A549 (cell line): ENCODE results near the gene PRSS50. TPM values are rescaled to one million over a fixed set of nuclear protein-coding genes. Genes with fewer than 3 reads are reported as not detected.

ENCODE experiments used
- ATAC-seq, 2 experiments: fragments of 200-7000 bp in 1 of 2; fragments of >200 bp in 1 of 2; cut with Nextera tagmentation in 1 of 2; cut with Tn5 transposase in 1 of 2; 3 replicates each; pipeline versions ENCODE4 v1.8.0 to v1.9.1; 2018 to 2020; ENCODE audit warnings: mild to moderate bottlenecking in 1 of 2, moderate library complexity in 1 of 2
- CTCF ChIA-PET: fragments of 300-600 bp; sonication (Branson Sonifier 250); formaldehyde crosslinking; extraction: SDS; loops from one replicate; lab custom pipeline; 2021; ENCODE audit warnings: antibody characterized with exemption, inconsistent platforms; lab: Yijun Ruan, JAX
- POLR2A ChIA-PET: fragments of 350-600 bp; formaldehyde crosslinking; extraction: SDS; loops from one replicate; lab custom pipeline; 2021; ENCODE audit warnings: antibody characterized with exemption, inconsistent platforms; lab: Yijun Ruan, JAX
- DNase-seq, 2 experiments: peaks; one replicate each; pipeline versions ENCODE4 v3.0.0 to v3.0.0-alpha.2; 2011 to 2016; ENCODE audit warnings: low read depth in 1 of 2, low spot score in 1 of 2
- FAIRE-seq: peaks from 2 replicates; lab custom pipeline; 2011; peaks lifted over from hg19 to GRCh38; lab: Jason Lieb, UNC
- H3K27ac ChIP-seq, 2 experiments: fragments of >200 bp; sonication (Bioruptor Twin); formaldehyde crosslinking; 3 replicates each; pipeline ENCODE4 v1.5.1; 2016 to 2017
- H3K4me1 ChIP-seq: fragments of >200 bp; sonication (Bioruptor Twin); formaldehyde crosslinking; 3 replicates; pipeline ENCODE4 v1.6.1; 2016
- H3K4me2 ChIP-seq: fragments of >200 bp; sonication (Bioruptor Twin); formaldehyde crosslinking; 3 replicates; pipeline ENCODE4 v1.6.1; 2016
- H3K4me3 ChIP-seq: fragments of >200 bp; sonication (Bioruptor Twin); formaldehyde crosslinking; 3 replicates; pipeline ENCODE4 v1.5.1; 2016
- H3K9me3 ChIP-seq: fragments of >200 bp; sonication (Bioruptor Twin); formaldehyde crosslinking; 3 replicates; pipeline ENCODE4 v1.6.1; 2016
- BHLHE40 ChIP-seq: IDR thresholded peaks from 2 replicates; pipeline ENCODE4 v1.6.1; 2012; ENCODE audit warnings: low read depth, low read length, inconsistent platforms
- CBX8 ChIP-seq: fragments of 200-600 bp; sonication (generic); IDR thresholded peaks from 2 replicates; pipeline ENCODE4 v1.6.1; 2016
- CEBPB ChIP-seq, 2 experiments: fragments of >200 bp in 1 of 2; sonication (Bioruptor Twin) in 1 of 2; formaldehyde crosslinking in 1 of 2; IDR thresholded peaks; 2 replicates each; pipeline ENCODE4 v1.6.1; 2012 to 2016
- EHF ChIP-seq: fragments of 250-450 bp; sonication (Bioruptor Pico); IDR thresholded peaks from 2 replicates; pipeline ENCODE4 v1.5.0; 2020; ENCODE audit warnings: mild to moderate bottlenecking
- EHMT2 ChIP-seq: fragments of 200-600 bp; sonication (generic); IDR thresholded peaks from 2 replicates; pipeline ENCODE4 v1.6.1; 2016; ENCODE audit warnings: antibody characterized with exemption, low read depth, mild to moderate bottlenecking, moderate library complexity
- FOSB ChIP-seq: fragments of 250-450 bp; sonication (Bioruptor Pico); IDR thresholded peaks from 2 replicates; pipeline ENCODE4 v1.5.0; 2020; ENCODE audit warnings: mild to moderate bottlenecking, moderate library complexity
- FOXS1 ChIP-seq: fragments of 250-450 bp; sonication (Bioruptor Pico); IDR thresholded peaks from 2 replicates; pipeline ENCODE4 v1.5.0; 2020; ENCODE audit warnings: mild to moderate bottlenecking, moderate library complexity
- GATA3 ChIP-seq: IDR thresholded peaks from 2 replicates; pipeline ENCODE4 v1.6.1; 2012; ENCODE audit warnings: borderline replicate concordance
- HEYL ChIP-seq: fragments of 250-450 bp; sonication (Bioruptor Pico); IDR thresholded peaks from 2 replicates; pipeline ENCODE4 v1.8.0; 2021; ENCODE audit warnings: mild to moderate bottlenecking, moderate library complexity
- HOXA7 ChIP-seq: fragments of 250-450 bp; sonication (Bioruptor Pico); IDR thresholded peaks from 2 replicates; pipeline ENCODE4 v1.5.0; 2020; ENCODE audit warnings: mild to moderate bottlenecking, moderate library complexity
- HOXB13 ChIP-seq: fragments of 250-450 bp; sonication (Bioruptor Pico); IDR thresholded peaks from 2 replicates; pipeline ENCODE4 v1.5.0; 2020; ENCODE audit warnings: low read depth, mild to moderate bottlenecking, moderate library complexity
- JUN ChIP-seq, 2 experiments: fragments of >200 bp; sonication (Bioruptor Twin); formaldehyde crosslinking; IDR thresholded peaks; 2 replicates in 1 of 2; 3 replicates in 1 of 2; pipeline ENCODE4 v1.6.1; 2016 to 2017
- MAFK ChIP-seq: fragments of 450-650 bp; IDR thresholded peaks from 2 replicates; pipeline ENCODE4 v1.6.1; 2014; ENCODE audit not compliant: partially characterized antibody
- MYC ChIP-seq: IDR thresholded peaks from 2 replicates; pipeline ENCODE4 v1.6.1; 2012; ENCODE audit warnings: mild to moderate bottlenecking, inconsistent platforms, low read length, improper control_type of control experiment, borderline replicate concordance
- NR3C1 ChIP-seq: fragments of >200 bp; sonication (Bioruptor Twin); formaldehyde crosslinking; IDR thresholded peaks from 3 replicates; pipeline ENCODE4 v1.6.1; 2017
- PHF8 ChIP-seq: fragments of 200-600 bp; sonication (generic); IDR thresholded peaks from 2 replicates; pipeline ENCODE4 v1.6.1; 2016; ENCODE audit warnings: low read depth, mild to moderate bottlenecking, antibody characterized with exemption, moderate library complexity, borderline replicate concordance
- RCOR1 ChIP-seq: fragments of 150-350 bp; IDR thresholded peaks from 2 replicates; pipeline ENCODE4 v1.6.1; 2014; ENCODE audit warnings: antibody characterized with exemption, low read length, low read depth
- SMC3 ChIP-seq: fragments of >200 bp; sonication (Bioruptor Twin); formaldehyde crosslinking; IDR thresholded peaks from 3 replicates; pipeline ENCODE4 v1.6.1; 2018; ENCODE audit warnings: inconsistent platforms
- SREBF2 ChIP-seq: fragments of 450-650 bp; IDR thresholded peaks from 2 replicates; pipeline ENCODE4 v1.6.1; 2014; ENCODE audit warnings: mild to moderate bottlenecking, moderate library complexity
- TFCP2L1 ChIP-seq: fragments of 250-450 bp; sonication (Bioruptor Pico); IDR thresholded peaks from 2 replicates; pipeline ENCODE4 v1.5.0; 2021; ENCODE audit warnings: mild to moderate bottlenecking
- ZC3H11A ChIP-seq: fragments of 450-650 bp; IDR thresholded peaks from 2 replicates; pipeline ENCODE4 v1.6.1; 2014; ENCODE audit warnings: antibody characterized with exemption, mild to moderate bottlenecking
- ZNF302 ChIP-seq: fragments of 250-450 bp; sonication (Bioruptor Pico); IDR thresholded peaks from 2 replicates; pipeline ENCODE4 v1.9.0; 2021; ENCODE audit warnings: inconsistent platforms, mild to moderate bottlenecking, moderate library complexity
- WGBS: methylation state at CpG from one replicate; pipeline ENCODE4 v1.1.6; 2017; ENCODE audit errors: missing lambda C conversion rate; 5-methylcytosine and 5-hydroxymethylcytosine counted together
- polyA plus RNA-seq, 4 experiments: library from polyadenylated mRNA; depleted of rRNA in 3 of 4; stranded (reverse); fragments of >200 nt; fragmentation: RNase III in 1 of 4; extraction: RNeasy Plus Mini Kit Qiagen cat#74134 plus additional on column Dnase treatment in 1 of 4; gene quantifications; 2 replicates in 3 of 4; 3 replicates in 1 of 4; pipeline ENCODE4 v1.2.3, GENCODE V29; 2011 to 2017
- TF ChIP-seq, protein P1 (sequence below): fragments of >200 bp; sonication (Bioruptor Twin); formaldehyde crosslinking; IDR thresholded peaks from 2 replicates; pipeline ENCODE4 v1.6.1; 2016
- TF ChIP-seq, protein P2 (sequence below): fragments of 250-450 bp; sonication (Bioruptor Pico); IDR thresholded peaks from 2 replicates; pipeline ENCODE4 v1.5.0; 2021; ENCODE audit warnings: mild to moderate bottlenecking, moderate library complexity, borderline replicate concordance
- TF ChIP-seq, protein P3 (sequence below): IDR thresholded peaks from 2 replicates; pipeline ENCODE4 v1.6.1; 2012
- TF ChIP-seq, protein P4 (sequence below): fragments of 450-650 bp; IDR thresholded peaks from 2 replicates; pipeline ENCODE4 v1.6.1; 2014; ENCODE audit warnings: antibody characterized with exemption

The PRSS50 gene
- polyA plus RNA-seq, 2 of the 4 experiments (the other 2 are of a cell fraction) = not detected

DNA sequence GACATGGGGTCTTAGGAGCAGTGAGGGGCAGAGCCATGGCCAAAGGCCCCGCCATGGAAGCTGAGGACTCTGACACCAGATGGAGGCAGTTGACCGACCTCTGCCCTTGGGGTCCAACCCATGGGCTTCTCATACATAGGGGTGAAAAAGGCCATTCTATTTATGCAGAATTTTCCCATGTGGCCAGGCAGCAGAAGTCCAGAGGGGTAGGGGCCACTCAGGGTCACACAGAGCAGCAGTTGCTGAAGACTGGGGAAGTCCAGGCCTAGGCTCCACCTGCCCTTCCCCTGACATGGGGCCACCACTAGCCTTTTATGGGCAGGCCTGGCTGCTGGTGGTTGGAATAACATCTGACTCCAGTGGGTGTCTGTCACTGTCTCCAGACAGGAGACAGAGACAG, 6.4 kb downstream of the PRSS50 start:
- no peak overlapping the region for H3K4me2 ChIP-seq
- CTCF ChIA-PET = interaction anchor here (1.0 to 7.0 kb wide), 2 partner anchors 155 to 183 kb away, joined by 3 to 46 read pairs; no protein-coding TSS in a partner anchor
- 76% methylated on average over 2 of the region's 2 CpGs for WGBS
- no peak for DNase-seq
- TF ChIP-seq, protein P1, sequence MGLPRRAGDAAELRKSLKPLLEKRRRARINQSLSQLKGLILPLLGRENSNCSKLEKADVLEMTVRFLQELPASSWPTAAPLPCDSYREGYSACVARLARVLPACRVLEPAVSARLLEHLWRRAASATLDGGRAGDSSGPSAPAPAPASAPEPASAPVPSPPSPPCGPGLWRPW = no peak
- TF ChIP-seq SREBF2 (no peak), MAFK (no peak), CBX8 (no peak), FOSB (CRISPR knock-in tag) (no peak), EHMT2 (no peak), CEBPB (IDR thresholded peaks at IDR 0.05) (no peak), EHF (CRISPR knock-in tag) (no peak), JUN (IDR thresholded peaks at IDR 0.05) (no peak), FOXS1 (CRISPR knock-in tag) (no peak), MYC (no peak), ZNF302 (CRISPR knock-in tag) (no peak)
- TF ChIP-seq, protein P2, sequence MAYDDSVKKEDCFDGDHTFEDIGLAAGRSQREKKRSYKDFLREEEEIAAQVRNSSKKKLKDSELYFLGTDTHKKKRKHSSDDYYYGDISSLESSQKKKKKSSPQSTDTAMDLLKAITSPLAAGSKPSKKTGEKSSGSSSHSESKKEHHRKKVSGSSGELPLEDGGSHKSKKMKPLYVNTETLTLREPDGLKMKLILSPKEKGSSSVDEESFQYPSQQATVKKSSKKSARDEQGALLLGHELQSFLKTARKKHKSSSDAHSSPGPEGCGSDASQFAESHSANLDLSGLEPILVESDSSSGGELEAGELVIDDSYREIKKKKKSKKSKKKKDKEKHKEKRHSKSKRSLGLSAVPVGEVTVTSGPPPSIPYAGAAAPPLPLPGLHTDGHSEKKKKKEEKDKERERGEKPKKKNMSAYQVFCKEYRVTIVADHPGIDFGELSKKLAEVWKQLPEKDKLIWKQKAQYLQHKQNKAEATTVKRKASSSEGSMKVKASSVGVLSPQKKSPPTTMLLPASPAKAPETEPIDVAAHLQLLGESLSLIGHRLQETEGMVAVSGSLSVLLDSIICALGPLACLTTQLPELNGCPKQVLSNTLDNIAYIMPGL (CRISPR knock-in tag) = no peak
- TF ChIP-seq, protein P3, sequence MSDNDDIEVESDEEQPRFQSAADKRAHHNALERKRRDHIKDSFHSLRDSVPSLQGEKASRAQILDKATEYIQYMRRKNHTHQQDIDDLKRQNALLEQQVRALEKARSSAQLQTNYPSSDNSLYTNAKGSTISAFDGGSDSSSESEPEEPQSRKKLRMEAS = no peak
- TF ChIP-seq, all 56 proteins: peak for 0
- Histone ChIP-seq H3K27ac (no peak overlapping the region), H3K4me1 (no peaks in the 10 kb centered on the region; the same call in 2 of the 3 replicates), H3K9me3 (no peaks in the 10 kb centered on the region), H3K4me3 (no peak overlapping the region)
- FAIRE-seq = no peak
- no peak for ATAC-seq
- POLR2A ChIA-PET = no interaction called here

DNA sequence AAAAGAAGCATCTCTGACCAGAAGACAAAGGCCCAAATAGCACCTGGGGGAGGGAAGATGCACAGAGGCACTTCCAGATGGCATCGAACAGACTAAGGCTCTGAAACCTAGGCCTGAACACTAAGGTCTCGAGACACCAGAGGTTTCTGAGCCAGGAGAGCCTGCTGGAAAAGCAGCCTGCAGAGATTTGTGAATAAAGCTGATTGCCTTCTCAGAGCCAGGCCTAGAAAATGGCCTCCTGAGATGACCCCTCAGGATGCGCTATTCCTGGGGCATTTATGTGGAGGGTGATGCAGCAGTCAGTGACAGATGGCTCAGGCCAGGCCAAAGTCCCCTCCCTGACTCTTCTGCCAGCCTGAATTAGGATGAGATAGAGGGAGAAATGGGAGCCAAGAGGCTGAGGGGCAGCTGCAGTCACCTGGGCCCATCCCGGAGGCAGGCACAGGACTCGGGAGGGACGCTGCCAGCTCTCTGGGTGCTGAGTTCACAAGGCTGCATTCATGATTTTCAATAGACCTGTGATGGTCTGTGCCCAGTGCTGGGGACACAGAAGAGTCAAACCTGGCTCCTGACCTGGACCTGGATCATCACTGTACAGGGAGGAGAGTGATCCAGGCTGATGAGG, 6.9 kb downstream of the PRSS50 start:
- CTCF ChIA-PET = interaction anchor here (1.4 to 7.0 kb wide), 2 partner anchors 156 to 184 kb away, joined by 3 to 46 read pairs; no protein-coding TSS in a partner anchor
- no peak for DNase-seq
- POLR2A ChIA-PET = no interaction called here
- Histone ChIP-seq H3K4me2 (no peak overlapping the region), H3K9me3 (no peaks in the 10 kb centered on the region), H3K27ac (no peak overlapping the region), H3K4me3 (no peak overlapping the region), H3K4me1 (no peaks in the 10 kb centered on the region; the same call in 2 of the 3 replicates)
- no peak for FAIRE-seq
- WGBS = 75% methylated on average over 4 of the region's 6 CpGs
- ATAC-seq = no peak
- TF ChIP-seq GATA3 = no peak
- no peak for TF ChIP-seq RCOR1
- TF ChIP-seq, protein P4, sequence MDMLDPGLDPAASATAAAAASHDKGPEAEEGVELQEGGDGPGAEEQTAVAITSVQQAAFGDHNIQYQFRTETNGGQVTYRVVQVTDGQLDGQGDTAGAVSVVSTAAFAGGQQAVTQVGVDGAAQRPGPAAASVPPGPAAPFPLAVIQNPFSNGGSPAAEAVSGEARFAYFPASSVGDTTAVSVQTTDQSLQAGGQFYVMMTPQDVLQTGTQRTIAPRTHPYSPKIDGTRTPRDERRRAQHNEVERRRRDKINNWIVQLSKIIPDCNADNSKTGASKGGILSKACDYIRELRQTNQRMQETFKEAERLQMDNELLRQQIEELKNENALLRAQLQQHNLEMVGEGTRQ = no peak
- no peak for TF ChIP-seq ZC3H11A
- no peak for TF ChIP-seq FOSB (CRISPR knock-in tag)
- TF ChIP-seq CEBPB (IDR thresholded peaks at IDR 0.05) = no peak
- no peak for TF ChIP-seq PHF8
- TF ChIP-seq JUN (IDR thresholded peaks at IDR 0.05) = no peak
- no peak for TF ChIP-seq HOXA7 (CRISPR knock-in tag)
- no peak for TF ChIP-seq BHLHE40
- no peak for TF ChIP-seq NR3C1
- no peak for TF ChIP-seq TFCP2L1 (CRISPR knock-in tag)
- TF ChIP-seq HOXB13 (CRISPR knock-in tag) = no peak
- TF ChIP-seq HEYL = no peak
- no peak for TF ChIP-seq SMC3
- no peak for TF ChIP-seq FOXS1 (CRISPR knock-in tag)
- TF ChIP-seq, all 56 proteins: peak for 0
